Fibroblast of lung (primary cell): ENCODE results near the gene MTOR.

Source experiments
- CTCF ChIP-seq, 2 donors: IDR thresholded peaks in 1 of 2; conservative IDR thresholded peaks in 1 of 2; 1 replicate in 1 of 2; 2 replicates in 1 of 2; pipeline ENCODE4 v1.5.1; 2011 to 2012; ENCODE audit warnings: low read length in 2 of 2, control low read depth in 1 of 2, inconsistent platforms in 1 of 2, low read depth in 1 of 2, mild to moderate bottlenecking in 1 of 2
- EZH2 ChIP-seq: IDR thresholded peaks from 2 replicates; pipeline ENCODE4 v1.5.1; 2012; ENCODE audit warnings: low read length, control low read depth, mild to moderate bottlenecking; ENCODE audit errors: missing control alignments

- TF ChIP-seq CTCF (conservative IDR thresholded peaks at IDR 0.05 in 1 of 2, IDR thresholded peaks at IDR 0.05 in 1 of 2; ENCODE audit: low read depth in 1 of 2, low read length in 2 of 2) = no peak
- no peak for TF ChIP-seq EZH2
These were observed 161.0 kb downstream of the MTOR start for GRCh38 chr1:11101347-11101746.
